ENCODE measurements around the gene SDF4.

Gene SDF4

GRCh38 chr1:1175221-1176062, 56.4 kb downstream of the SDF4 start:
- peak; percentile 96 for DNase-seq

GRCh38 chr1:1173793-1174415, 57.9 kb downstream of the SDF4 start, which contains the start of gene TTLL10:
TSS of gene TTLL10 (plus strand) at chr1:1173880. CDS start at chr1:1179216, 5,336 bp downstream.
- DNase-seq, result no peak

DNA sequence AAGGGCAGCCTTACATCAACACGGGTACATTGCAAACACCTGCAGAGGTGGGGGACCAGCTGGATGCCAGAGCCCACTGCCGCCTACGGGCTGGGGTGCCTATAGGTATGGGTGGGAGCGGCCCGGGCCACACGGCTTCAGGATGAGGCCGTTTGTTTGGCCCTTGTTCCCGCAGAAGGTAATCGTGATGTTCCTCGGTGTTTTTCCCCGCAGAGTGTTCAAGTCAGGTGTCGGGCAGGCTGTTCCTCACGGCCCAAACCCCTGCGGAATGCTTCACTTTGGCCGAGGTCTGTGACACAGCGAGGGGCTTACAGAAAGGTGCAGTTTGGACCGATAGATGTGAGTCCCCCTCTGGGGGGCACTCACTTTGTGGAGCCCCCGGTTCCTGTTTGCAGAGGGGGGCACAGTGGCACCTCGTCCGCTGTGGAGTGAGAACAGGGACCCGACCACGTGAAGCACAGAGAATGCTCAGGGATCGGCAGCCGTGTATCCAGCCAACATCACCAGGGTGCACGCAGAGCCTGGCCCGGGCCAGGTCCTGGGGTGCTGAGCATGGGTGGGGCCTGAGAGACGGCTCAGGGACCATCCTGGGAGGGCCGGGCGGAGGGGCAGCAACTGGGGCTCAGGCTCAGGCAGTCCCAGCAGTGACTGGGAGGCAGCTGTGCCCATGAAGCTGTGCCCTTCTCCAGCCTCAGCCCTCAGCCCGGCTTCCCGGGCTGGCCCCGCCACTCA, 58.6 kb downstream of the SDF4 start:
- no peak for DNase-seq

DNA sequence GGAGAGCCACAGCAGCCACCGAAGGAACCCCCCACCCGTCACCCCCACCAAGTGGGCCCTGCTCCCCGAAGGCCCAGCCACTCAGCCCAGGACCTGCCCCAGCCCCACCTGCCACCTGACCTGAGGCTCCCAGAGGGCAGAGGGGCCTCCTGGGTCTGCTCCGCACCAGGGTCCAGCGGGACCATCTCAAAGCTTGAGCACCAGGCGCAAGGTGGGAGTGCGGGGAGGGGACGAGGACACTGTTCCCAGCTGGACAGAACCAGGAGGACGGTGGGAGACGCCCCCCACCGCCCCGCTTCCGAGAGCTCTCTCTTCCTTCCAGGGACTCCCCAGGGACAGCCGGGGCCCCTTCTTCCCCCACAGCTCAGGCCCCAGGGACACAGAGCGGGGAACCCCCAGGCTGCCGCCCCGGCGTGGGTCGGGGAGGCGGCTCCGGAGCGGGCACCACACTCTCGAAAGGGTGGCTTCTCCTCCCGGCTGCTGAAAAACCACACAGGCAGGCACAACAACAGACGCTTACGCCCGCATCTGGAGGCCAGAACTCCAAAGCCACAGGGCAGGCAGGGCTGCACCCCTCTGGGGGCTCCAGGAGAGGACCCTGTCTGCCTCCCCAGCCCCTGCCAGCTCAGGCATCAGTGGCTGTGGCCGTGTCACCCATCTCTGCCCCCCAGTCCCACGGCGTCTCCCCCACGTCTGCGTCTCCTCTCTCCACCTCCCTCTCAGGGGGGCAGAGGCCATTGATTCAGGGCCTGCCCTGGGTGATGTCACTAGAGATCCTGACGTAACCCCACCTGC, 60.1 kb downstream of the SDF4 start:
- no peak for DNase-seq

DNA sequence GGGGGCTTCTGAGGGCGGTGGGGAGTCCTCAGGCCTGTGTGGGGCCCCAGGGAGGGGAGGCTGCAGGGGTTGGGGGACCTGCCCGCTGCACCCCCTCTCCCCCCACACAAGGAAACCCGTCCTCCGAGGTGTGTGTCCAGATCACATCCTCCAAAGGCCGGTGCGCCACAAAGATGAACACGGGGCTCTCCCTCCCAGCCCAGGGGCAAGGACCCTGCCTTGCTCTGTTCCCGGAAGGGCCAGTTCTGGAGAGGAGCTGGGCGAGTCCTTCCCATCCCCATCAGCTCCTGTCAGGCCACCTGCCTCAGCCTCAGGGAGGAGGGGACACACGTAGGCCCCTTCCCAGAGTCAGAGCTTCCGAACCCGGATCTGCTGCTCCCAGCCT, 60.6 kb downstream of the SDF4 start:
- DNase-seq, result no peak

DNA sequence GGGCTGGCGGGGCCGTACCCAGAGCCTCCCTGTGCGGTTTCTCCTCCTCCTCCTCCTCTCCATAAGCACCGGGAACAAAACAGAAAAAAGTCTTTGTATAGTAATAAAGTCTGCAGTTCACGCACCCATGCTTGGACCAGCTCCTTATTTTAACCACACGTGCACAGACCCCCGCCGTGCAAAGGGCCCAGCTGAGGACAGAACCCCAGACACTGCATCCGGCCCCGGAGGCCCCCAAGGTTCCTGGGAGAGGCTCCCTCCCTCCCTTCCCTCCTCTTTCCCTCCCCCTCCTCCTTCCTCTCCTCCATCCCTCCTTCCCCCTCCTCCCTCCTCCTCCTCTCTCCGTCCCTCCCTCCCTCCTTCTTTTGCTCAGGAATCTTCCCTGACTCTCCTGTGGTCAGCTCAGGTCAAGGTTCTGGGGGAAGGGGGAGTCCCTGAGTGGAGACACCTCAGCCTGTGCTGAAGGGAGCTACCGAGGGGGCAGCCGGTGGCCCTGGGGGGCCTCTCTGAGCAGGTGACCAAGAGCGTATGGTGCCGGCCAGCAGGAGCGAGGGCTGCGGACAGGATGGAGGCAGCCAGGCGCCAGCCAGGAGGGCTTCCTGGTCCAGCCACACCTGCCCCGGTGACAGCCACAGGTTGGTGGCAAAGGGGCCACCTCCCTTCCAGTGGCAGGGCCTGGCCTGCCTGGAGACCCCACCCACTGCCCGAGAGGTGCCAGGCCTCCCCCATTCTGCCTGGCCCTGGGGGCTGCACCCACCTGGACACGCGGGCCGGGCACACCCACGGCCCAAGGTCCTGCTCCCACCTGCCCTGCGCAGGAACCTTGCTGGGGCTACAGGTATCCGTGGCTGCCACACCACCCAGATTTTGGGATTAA, 61.3 kb downstream of the SDF4 start:
- DNase-seq, result no peak

DNA sequence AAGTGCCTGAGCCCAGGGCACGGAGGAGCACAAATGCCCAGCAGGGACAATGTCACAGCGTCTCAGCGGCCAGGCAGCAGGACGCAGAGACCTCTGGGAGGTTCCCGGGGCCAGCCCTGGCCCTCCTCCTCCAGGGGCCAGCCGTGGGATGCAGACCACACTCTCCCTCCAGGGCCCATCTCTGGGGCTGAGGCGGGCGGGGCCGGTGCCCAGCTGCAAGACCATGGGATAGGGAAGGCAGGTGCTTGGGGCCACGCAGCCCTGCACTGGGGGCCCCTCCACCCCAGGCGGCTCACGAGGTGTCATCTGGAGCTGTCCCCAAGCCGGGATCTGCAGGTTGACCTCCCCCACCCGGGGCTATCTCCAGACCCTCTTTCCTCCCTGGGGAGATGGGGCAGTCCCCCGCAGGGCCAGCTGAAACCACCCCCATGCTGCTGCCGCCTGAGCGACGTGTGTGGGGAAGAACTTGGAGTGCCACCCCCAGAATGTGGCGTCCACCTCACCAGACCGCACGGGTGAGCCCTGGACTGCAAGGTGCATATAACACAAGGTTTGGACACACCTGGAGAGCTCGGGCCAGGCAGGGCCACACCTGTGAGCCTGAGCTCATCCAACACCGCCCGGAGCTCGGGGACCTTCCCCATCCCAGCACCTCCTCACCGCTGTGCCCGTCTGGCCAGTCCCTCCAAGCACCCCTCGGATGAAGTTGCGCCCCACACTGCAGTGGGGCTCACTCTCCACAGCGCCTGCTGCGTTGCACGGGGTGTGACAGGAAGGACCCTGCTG, 62.2 kb downstream of the SDF4 start:
- DNase-seq, result no peak

DNA sequence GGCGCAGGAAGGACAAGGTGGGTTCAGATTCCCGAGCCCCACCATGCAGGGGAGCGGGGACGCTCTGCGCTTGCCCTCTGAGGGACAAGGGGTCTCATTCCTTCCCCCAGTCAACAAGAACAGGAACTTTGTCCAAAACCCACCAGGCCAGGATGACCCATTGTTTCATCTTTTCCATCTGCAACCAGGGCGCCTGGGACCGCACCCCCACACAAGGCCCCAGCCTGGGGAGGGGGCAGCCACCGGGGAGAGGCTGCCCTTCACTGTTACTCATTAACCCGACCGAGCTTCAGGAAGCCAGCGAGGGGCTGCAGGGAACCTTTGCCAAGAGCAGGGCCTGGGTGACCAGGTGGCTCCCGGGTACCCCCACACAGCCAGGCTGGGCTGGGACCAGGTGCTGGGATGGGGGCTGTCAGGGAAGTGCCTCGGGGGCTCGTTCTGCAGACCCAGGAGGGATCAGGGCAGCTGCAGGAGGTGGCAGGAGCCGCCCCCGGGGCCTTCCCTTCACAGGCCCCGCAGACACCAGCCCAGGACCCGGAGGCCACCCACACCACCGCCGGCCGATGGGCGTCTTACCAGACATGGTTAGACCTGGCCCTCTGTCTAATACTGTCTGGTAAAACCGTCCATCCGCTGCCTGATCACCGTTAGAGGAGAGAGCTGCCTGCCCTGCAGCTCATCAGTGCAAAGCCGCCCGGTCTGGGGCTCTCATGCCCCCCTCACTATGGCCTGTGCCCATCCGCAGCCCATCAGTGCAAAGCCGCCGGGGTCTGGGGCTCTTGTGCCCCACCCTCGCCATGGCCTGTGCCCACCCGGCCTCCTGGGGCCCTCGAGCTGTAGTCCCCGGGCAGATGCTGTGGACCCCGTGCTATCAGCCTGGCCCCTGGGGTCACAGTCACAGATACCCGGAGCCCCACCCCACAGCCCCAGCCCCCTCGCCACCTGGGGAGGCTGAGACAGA, 63.1 kb downstream of the SDF4 start:
- no peak for DNase-seq

GRCh38 chr1:1167841-1168450, 63.9 kb downstream of the SDF4 start:
- no peak for DNase-seq

GRCh38 chr1:1167398-1167821, 64.4 kb downstream of the SDF4 start:
- no peak for DNase-seq
